OCI-LY3 (cell line): ENCODE results near the gene NAB1.
"Not testable (repeated sequence)": the region's sequence is repeated elsewhere in the genome, so short reads cannot be mapped to it uniquely, and the experiment has no call there.

Source experiments
- H2AFZ ChIP-seq: fragments of 200-600, 300-600 bp; shearing (Covaris generic); 2 replicates; pipeline ENCODE4 v1.6.0; 2014; ENCODE audit warnings: antibody characterized with exemption, low read depth, low read length
- H3K27ac ChIP-seq: fragments of 200-600, 300-600 bp; sonication (generic); 2 replicates; pipeline ENCODE4 v1.5.1; 2014; ENCODE audit warnings: mild to moderate bottlenecking, low read length, moderate library complexity, mixed read lengths
- H3K27me3 ChIP-seq: fragments of 200-600, 300-600 bp; sonication (generic); 2 replicates; pipeline ENCODE4 v1.6.1; 2014; ENCODE audit warnings: low read depth, low read length, mixed read lengths
- H3K36me3 ChIP-seq: fragments of 200-600, 300-600 bp; sonication (generic); replicated peaks from 2 replicates; pipeline ENCODE3; 2014; ENCODE audit warnings: low read depth, low read length, mixed read lengths
- H3K4me1 ChIP-seq: fragments of 300-600, 200-600 bp; sonication (generic); 2 replicates; pipeline ENCODE4 v1.6.1; 2014; ENCODE audit warnings: low read length, mixed read lengths
- H3K4me2 ChIP-seq: fragments of 200-600, 300-600 bp; sonication (generic); 2 replicates; pipeline ENCODE4 v1.6.1; 2014; ENCODE audit warnings: low read length, mixed read lengths
- H3K4me3 ChIP-seq: fragments of 300-600, 200-600 bp; sonication (generic); 2 replicates; pipeline ENCODE4 v1.5.1; 2014; ENCODE audit warnings: antibody characterized with exemption, mild to moderate bottlenecking, low read length, moderate library complexity
- H3K79me2 ChIP-seq: fragments of 300-600, 200-600 bp; shearing (Covaris generic); 2 replicates; pipeline ENCODE4 v1.6.1; 2014; ENCODE audit warnings: mild to moderate bottlenecking, low read length, mixed read lengths
- H3K9ac ChIP-seq: fragments of 300-600, 200-600 bp; shearing (Covaris generic); 2 replicates; pipeline ENCODE4 v1.6.0; 2014; ENCODE audit warnings: mild to moderate bottlenecking, low read length, moderate library complexity
- H3K9me3 ChIP-seq: fragments of 200-600, 300-600 bp; shearing (Covaris generic); 2 replicates; pipeline ENCODE4 v1.6.1; 2014; ENCODE audit warnings: low read length, mixed read lengths; ENCODE audit not compliant: insufficient read depth
- H4K20me1 ChIP-seq: fragments of 200-600, 300-600 bp; sonication (generic); 2 replicates; pipeline ENCODE4 v1.6.1; 2016; ENCODE audit warnings: low read length, mixed read lengths; ENCODE audit not compliant: insufficient read depth
- CTCF ChIP-seq: fragments of 200-600, 300-600 bp; sonication (generic); IDR thresholded peaks from 2 replicates; pipeline ENCODE4 v1.5.1; 2014; ENCODE audit warnings: antibody characterized with exemption, low read length, low read depth
- EZH2phosphoT487 ChIP-seq: fragments of 200-600 bp; shearing (Covaris generic); IDR thresholded peaks from 2 replicates; pipeline ENCODE4 v1.6.1; 2018; ENCODE audit warnings: antibody characterized with exemption, mixed run types, low read depth

NAB1 gene

GRCh38 chr2:190603374-190603773 lies 45.5 kb upstream of the NAB1 start:
- H3K4me1 ChIP-seq = peaks cover 16% of the 10 kb centered on the region
- H3K9me3 ChIP-seq = no peaks in the 10 kb centered on the region
- H3K79me2 ChIP-seq = no peaks in the 10 kb centered on the region
- no peak overlapping the region for H3K4me2 ChIP-seq
- TF ChIP-seq EZH2phosphoT487 (no peak), CTCF (no peak)
- no peak overlapping the region for H3K4me3 ChIP-seq
- H2AFZ ChIP-seq = no peak overlapping the region
- peaks cover 4% of the 10 kb centered on the region; the same call in 1 of the 2 replicates for H3K27me3 ChIP-seq
- no peak overlapping the region for H3K27ac ChIP-seq
- H3K9ac ChIP-seq = no peak overlapping the region
- H3K36me3 ChIP-seq = no peaks in the 10 kb centered on the region
- no peaks in the 10 kb centered on the region for H4K20me1 ChIP-seq

GRCh38 chr2:190607014-190607597 lies 41.8 kb upstream of the NAB1 start:
- Histone ChIP-seq H2AFZ (no peak overlapping the region), H3K27ac (no peak overlapping the region), H3K4me3 (no peak overlapping the region), H3K36me3 (no peaks in the 10 kb centered on the region), H3K4me1 (peaks cover 11% of the 10 kb centered on the region), H4K20me1 (no peaks in the 10 kb centered on the region), H3K27me3 (peaks cover 4% of the 10 kb centered on the region; the same call in 1 of the 2 replicates), H3K4me2 (no peak overlapping the region), H3K79me2 (no peaks in the 10 kb centered on the region), H3K9ac (no peak overlapping the region), H3K9me3 (no peaks in the 10 kb centered on the region)
- TF ChIP-seq EZH2phosphoT487 (no peak), CTCF (no peak)

DNA sequence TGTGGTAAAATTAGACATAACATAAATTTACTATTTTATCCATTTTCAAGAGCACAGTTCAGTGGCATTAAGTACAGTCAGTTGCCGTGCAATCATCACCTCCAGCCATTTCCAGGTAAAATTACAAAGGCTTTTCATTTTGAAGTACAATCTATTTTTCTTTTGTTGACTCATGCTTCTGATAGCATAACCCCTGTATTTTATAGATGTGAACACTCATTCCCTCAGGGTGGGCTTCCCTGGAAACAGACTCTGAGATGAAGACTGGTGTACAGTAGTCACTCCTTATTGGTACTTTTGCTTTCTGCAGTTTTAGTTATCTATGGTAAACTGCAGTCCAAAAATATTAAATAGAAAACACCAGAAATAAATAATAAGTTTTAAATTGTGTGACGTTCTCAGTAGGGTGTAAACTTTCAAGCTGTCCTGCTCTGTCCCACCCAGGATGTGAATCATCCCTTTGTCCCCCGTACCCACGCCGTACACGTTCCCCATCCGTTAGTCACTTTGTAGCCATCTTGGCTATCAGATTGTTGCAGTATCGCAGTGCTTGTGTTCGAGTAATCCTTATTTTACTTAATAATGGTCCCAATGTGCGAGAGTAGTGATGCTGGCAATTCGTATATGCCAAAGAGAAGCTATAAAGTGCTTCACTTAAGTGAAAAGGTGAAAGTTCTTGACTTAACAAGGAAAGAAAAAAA lies 41.1 kb upstream of the NAB1 start:
- H3K79me2 ChIP-seq = no peaks in the 10 kb centered on the region
- no peak overlapping the region for H3K4me3 ChIP-seq
- peaks cover 4% of the 10 kb centered on the region; the same call in 1 of the 2 replicates for H3K27me3 ChIP-seq
- H3K4me2 ChIP-seq = no peak overlapping the region
- H4K20me1 ChIP-seq = no peaks in the 10 kb centered on the region
- no peaks in the 10 kb centered on the region for H3K36me3 ChIP-seq
- TF ChIP-seq EZH2phosphoT487 (no peak), CTCF (no peak)
- H2AFZ ChIP-seq = no peak overlapping the region
- H3K27ac ChIP-seq = no peak overlapping the region
- H3K9ac ChIP-seq = no peak overlapping the region
- H3K4me1 ChIP-seq = peaks cover 11% of the 10 kb centered on the region
- H3K9me3 ChIP-seq = no peaks in the 10 kb centered on the region

DNA sequence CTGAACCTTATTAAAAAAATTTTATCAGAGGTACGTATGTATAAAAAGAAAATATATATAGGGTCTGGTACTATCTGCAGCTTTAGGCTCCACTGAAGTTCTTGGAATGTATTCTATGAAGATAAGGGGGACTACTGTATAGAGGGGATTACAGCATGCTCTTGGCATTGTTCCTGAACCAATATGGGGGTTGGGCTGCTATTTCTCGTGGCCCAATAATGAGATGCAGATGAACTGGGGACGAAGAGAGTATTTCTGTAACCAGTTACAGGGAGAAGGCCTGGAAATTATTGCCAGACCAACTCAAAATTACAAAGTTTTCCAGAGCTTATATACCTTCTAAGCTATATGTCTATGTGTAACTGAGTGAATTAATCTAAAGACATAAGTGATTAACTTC lies 40.0 kb upstream of the NAB1 start:
- not testable (repeated sequence) for H3K27me3 ChIP-seq, H3K9me3 ChIP-seq, H3K36me3 ChIP-seq, H3K27ac ChIP-seq, H2AFZ ChIP-seq, H3K79me2 ChIP-seq, H3K4me3 ChIP-seq, H3K9ac ChIP-seq, H4K20me1 ChIP-seq, H3K4me2 ChIP-seq
- peaks cover 11% of the 10 kb centered on the region for H3K4me1 ChIP-seq

DNA sequence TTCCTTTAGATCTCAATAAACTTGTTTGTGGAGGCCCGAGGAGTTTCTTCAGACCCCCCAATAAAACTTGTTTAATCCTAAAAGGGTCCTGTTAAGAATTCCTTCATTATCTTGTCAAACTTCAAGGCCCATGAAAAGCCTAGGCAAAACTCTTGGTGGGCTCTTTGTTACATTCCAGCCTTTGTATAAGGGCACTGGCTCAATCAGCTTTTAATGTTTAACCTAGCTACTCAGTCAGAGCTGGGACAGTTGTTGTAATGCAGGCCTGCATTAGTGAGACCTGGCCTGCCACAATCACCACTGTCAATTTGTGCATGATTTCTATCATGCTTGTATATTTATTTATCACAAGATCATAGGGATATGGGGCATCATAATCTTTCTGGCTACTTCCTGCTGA lies 39.5 kb upstream of the NAB1 start:
- H3K79me2 ChIP-seq, H3K9ac ChIP-seq, H2AFZ ChIP-seq, H3K4me2 ChIP-seq, H3K27me3 ChIP-seq, H4K20me1 ChIP-seq, H3K36me3 ChIP-seq, H3K27ac ChIP-seq, H3K4me3 ChIP-seq, H3K9me3 ChIP-seq: not testable (repeated sequence)
- H3K4me1 ChIP-seq = peaks cover 11% of the 10 kb centered on the region

GRCh38 chr2:190610528-190610927 lies 38.4 kb upstream of the NAB1 start:
- H3K4me3 ChIP-seq = not testable (repeated sequence)

More at GRCh38 chr2:190610528-190610927, 38.4 kb upstream of the NAB1 start:
- not testable (repeated sequence) for H3K4me2 ChIP-seq, H3K9me3 ChIP-seq, H3K9ac ChIP-seq, H3K36me3 ChIP-seq, H2AFZ ChIP-seq, H4K20me1 ChIP-seq, H3K27ac ChIP-seq, H3K27me3 ChIP-seq, H3K79me2 ChIP-seq
- H3K4me1 ChIP-seq = peaks cover 11% of the 10 kb centered on the region
